ENCODE data around the gene MICA.
"Not testable (repeated sequence)": the region's sequence is repeated elsewhere in the genome, so short reads cannot be mapped to it uniquely, and the experiment has no call there.

MICA gene

DNA sequence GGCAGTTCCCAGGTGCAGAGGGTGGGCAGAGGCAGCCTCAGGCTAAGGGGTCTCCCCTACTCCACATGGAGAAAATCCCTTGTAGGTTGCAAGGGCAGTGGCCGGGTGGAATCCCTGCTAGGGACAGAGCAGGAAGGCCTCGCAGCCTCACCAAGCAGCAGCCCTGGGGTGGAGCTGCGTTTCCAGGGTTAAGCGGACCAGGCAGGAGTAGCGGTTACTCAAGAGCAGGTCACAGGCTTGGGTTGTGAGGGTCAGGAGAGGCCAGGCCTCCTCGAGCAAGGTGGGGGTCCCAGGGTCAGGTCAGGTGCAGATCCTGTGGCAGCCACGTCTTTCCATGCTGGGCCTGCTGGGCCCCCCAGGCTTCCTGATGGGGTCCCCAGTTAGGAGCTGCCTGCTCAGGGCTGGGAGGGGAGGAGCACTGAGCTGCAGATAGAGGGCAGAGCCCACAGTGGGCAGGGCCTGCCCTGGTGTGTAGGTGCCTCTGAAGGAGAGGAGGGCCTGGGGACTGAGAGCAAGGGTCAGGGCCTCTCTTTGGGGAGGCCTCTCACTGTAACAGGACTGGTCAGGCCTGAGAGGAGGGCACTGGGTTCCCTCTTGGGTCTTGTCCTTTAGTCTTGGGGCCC, 10.9 kb downstream of the MICA start:
- DNase-seq: not testable (repeated sequence)

DNA sequence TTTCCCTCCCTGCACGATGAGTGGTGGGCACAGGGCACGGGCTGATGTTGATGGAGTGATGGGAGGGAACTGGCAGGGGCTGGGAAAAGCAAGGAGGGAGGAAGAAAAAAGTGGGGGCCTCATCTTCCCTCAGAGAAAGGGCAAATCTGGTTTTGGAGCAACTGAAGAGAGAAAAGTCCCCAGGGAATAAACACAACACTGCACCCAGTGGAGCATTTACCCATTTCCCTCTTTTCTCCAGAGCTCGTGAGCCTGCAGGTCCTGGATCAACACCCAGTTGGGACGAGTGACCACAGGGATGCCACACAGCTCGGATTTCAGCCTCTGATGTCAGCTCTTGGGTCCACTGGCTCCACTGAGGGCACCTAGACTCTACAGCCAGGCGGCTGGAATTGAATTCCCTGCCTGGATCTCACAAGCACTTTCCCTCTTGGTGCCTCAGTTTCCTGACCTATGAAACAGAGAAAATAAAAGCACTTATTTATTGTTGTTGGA, 11.4 kb downstream of the MICA start:
- DNase-seq: no peak

DNA sequence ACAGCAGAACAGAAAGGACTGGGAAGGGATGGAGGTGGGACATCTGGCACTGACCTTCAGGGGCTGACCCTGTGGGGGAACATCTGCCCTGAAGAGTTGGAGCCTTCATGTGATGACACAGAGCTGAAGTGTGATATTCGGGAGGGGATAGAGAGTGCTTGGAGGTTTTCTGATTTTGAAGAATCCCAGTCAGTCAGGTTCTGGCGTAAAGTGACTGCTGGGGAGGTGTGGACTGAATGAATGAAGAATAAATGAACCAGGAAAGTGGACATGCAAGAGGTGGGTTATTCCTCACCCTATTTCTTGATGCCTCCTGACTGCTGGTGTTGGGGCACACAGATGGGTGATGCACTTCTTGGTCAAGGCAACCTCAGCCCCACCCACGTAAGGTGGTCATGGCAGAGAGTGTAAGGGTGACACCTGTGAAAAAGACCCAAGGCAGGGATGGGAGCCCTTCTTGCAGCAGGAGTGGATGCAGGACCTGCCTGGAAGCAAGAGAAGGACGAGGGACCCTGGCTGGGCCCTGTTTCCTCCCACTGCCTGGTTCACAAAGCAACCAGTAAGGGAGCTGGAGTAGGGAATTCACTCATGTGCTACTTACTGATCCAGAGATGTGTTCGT, 13.1 kb downstream of the MICA start:
- no peak for DNase-seq

DNA sequence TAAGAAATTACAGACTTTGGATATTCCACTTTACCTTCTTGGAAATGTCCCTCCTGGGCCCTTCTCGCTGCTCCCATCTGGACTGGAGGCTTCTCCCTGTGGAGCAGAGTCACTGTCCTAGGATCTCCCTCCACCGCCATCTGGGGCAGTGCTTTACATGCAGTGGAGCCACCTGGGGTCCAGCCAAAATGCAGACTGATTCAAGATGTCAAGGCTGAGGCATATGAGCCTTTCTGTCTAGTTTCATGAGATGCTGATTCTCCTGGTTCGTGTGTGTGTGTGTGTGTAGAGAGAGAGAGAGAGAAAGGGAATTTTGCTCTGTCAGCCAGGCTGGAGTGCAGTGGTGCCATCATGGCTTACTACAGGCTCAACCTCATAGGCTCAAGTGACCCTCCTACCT, 14.9 kb downstream of the MICA start:
- no peak for DNase-seq

DNA sequence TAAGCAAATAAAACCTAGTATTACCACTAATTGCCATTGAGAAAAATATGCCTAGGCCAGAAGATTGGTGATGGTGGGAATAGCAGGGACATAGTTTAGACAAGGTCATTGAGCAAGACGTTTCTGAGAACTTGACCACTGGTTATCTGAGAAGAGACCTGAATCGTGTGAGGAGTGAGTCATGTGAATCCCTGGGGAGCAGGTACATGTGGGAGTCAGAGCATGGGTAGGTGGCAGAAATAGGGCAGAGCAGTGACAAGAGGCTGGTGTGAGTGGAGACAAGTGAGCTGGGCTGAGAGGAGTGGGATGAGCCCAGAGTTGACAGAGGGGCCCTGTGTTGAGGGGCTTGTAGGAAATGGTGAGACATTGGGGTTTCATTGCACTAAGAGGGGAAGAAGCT, 16.4 kb downstream of the MICA start:
- DNase-seq: no peak

DNA sequence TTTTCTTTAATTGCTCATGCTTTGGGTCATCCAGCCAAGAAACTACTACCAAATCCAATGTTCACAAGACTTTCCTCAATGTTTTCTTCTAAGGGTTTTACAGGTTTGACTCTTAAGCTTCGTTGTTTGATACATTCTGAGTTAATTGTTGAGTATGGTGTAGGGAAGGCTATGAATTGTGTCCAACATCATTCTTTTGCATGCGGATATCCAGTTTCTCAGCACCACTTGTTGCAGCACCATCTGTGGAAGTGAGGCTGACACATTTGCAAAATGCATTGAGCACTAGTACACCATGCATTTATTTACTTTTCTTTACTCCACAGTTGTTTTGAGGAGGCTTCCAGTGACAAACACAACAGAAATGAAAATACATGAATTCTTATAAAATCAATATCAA, 17.2 kb downstream of the MICA start:
- no peak for DNase-seq

DNA sequence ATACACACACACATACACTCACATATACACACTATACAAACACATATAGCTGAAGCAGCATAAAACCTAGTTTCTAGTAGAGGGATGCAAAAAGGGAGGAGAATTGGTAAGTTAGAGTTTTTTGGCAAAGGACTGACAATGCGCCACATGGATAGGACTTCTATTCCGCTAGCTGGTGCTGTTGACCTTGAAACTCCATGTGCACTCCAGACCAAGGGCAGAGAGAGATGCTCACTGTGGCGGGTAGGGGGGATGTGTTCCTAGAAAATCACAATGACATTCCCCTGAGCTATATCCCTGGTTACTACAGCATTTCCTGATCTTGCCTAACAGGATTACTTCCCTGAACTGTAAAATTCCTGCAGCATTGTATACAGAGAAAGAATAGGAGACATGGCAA, 19.2 kb downstream of the MICA start:
- DNase-seq: peak; percentile 53

DNA sequence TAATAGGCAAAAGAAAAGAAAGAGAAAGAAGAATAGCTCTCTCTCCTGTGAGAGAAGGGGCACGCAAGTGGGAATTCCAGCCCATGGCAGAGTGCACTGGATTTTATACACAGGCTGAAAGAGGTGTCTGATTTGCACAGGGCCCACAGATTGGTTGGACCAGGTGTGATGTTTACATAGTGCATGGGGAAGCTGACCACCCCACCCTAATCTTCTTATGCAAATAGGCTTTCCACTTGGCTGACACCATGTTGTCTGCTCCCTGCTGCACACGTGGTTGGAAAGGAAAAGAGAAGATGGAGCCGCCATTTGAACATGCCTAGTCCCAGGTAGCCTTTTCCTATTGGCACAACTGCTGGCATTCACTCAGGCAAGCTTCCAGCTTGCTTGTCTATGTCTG, 20.2 kb downstream of the MICA start:
- peak; percentile 92 for DNase-seq

DNA sequence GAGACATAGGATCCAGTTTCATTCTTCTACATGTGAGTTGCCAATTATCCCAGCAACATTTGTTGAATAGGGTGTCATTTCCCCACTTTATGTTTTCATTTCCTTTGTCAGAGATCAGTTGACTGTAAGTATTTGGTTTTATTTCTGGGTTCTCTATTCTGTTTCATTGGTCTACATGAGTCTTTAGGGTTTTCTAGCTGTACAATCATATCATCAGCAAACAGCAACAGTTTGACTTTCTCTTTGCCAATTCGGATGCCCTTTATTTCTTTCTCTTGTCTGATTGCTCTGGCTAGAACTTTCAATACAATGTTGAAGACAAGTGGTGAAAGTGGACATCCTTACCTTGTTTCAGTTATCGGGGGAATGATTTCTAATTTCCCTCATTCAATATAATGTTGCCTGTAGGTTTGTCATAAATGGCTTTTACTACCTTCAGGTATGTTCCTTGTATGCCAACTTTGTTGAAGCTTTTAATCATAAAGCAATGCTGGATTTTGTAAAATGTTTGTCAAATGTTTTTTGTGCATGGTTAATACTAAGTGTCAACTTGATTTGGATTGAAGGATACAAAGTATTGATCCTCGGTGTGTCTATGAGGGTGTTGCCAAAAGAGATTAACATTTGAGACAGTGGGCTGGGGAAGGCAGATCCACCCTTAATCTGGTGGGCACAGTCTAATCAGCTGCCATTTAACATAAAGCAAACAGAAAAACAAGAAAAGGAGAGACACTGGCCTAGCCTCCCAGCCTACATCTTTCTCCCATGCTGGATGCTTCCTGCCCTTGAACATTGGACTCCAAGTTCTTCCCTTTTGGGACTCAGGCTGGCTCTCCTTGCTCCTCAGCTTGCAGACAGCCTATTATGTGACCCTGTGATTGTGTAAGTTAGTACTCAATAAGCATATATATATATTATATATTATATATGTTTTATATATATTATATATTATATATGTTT, 23.3 kb downstream of the MICA start:
- no peak for DNase-seq

DNA sequence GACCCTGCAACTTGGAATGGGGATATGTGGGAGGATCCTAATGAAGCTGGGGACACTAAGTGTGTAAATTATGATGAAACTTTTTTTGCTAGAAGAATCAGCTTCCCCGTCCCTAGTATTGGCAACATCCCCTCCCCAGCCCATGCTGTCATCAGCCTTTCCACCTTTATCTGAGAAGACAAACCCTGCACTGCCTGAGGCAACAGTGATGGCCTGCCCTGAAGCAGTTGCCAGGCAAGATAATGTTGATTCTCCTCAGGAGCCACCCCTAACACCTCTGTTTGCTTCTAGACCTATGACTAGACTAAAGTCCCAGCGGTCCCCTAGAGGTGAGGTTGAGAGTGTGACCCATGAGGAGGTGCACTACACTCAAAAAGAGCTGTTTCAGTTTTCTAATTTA, 27.1 kb downstream of the MICA start:
- DNase-seq: no peak

DNA sequence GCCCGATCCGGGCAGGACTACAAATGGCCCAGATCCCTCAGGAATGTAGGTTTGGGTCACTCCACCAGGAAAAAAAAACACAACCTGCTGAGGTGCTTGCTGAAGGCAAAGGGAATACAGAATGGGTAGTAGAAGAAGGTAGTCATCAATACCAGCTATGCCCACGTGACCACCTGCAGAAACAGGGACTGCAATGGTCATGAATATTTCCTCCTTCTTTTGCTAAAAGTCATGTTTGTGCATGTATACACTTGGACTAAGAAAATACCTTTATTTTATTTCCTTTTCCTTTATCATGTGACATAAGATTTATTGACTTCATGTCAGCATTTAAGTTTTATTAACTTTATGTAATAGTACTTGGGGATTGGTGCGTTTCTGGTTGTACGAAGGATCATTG, 31.7 kb downstream of the MICA start:
- DNase-seq: not testable (repeated sequence)

DNA sequence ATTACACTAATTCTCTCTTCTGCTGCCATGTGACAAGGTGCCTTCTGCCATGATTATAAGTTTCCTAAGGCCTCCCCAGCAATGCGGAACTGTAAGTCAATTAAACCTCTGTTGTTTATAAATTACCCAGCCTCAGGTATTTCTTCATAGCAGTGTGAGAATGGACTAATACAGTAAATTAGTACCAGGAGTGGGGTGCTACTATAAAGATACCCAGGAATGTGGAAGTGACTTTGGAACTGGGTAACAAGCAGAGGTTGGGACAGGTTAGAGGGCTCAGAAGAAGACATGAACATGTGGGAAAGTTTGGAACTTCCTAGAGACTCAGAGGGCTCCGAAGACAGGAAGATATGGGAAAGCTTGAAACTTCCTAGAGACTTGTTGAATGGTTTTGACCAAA, 34.8 kb downstream of the MICA start:
- DNase-seq: no peak

DNA sequence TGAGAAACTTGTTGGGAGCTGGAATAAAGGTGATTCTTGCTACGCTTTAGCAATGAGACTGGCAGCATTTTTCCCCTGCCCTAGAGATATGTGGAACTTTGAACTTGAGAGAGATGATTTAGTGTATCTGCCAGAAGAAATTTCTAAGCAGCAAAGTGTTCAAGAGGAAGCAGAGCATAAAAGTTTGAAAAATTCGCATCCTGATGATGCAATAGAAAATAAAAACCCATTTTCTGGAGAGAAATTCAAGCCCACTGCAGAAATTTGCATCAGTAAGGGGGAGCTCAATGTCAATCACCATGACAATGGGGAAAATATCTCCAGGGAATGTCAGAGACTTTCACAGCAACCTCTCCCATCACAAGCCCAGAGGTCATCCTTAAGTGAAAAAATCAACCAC, 35.3 kb downstream of the MICA start:
- DNase-seq: no peak

DNA sequence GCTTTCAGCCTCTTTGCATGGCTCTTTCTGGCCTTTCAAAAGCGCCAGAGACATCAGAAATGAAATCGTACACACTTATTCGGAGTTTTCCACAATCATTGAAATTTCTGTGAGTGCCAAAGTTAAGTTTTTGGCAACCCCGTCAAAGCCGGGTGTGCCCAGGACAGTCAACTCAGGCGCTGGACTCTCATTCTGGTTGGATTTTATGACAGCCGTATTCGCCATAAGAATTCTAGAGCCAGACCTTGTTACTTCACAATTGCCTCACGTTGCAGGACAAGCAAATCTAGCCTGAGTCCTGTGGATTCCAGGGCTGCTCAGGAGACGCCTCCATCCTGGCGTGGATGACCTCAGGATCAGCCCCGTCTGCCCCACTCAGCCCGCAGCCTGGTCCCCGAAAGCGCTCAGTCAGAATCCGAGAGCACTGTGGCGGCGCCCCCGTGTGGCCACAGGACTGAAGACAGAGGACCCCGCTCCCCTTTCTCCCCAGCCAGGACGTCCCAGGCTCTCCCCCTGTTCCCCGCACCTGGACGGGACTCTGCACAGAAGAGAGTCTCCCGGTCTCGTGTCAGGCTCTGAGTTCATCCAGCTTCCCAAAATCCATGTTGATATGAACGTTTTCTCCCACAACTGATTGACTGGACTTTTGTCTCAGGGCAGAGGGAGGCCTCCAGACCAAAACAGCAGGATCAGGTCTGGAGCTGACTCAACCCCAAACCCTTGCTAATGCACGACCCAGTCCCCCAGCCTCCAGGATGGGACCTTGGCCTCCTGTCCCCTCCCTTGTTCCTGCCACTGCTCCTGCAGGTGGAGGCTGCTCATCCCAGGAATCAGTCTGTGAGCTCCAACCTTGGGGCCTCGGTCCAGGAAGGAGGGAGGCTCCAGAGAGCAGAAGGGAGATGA, 38.2 kb downstream of the MICA start:
- peak; percentile 78 for DNase-seq

DNA sequence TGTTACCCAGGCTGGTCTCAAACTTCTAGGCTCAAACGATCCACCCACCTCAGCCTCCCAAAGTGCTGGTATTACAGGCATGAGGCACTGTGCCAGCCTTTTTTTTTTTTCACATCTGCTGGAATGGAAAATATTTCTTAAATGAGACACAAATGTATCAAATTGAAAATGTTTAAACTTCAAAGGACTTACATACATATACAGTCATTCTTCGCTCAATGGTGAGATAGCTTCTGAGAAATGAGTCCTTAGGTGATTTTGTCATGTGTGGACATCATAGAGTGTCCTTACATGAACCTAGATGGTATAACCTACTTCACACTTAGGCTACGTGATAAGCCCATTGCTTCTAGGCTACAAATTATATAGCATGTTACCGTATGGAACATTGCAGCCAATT, 43.1 kb downstream of the MICA start:
- DNase-seq: no peak

DNA sequence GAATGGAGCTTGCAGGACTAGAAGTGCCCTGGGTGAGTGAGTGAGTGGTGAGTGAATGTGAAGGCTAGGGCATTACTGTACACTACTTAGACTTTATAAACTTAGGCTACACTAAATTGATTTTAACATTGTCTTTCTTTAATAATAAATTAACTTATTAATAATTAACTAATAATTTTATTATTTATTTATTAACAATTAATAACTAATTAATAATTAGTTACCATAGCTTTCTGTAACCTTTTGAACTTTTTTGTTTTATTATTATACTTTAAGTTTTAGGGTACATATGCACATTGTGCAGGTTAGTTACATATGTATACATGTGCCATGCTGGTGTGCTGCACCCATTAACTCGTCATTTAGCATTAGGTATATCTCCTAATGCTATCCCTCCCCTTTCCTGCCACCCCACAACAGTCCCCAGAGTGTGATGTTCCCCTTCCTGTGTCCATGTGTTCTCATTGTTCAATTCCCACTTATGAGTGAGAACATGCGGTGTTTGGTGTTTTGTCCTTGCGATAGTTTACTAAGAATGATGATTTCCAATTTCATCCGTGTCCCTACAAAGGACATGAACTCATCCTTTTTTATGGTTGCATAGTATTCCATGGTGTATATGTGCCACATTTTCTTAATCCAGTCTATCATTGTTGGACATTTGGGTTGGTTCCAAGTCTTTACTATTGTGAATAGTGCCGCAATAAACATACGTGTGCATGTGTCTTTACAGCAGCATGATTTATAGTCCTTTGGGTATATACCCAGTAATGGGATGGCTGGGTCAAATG, 43.8 kb downstream of the MICA start:
- DNase-seq: not testable (repeated sequence)

DNA sequence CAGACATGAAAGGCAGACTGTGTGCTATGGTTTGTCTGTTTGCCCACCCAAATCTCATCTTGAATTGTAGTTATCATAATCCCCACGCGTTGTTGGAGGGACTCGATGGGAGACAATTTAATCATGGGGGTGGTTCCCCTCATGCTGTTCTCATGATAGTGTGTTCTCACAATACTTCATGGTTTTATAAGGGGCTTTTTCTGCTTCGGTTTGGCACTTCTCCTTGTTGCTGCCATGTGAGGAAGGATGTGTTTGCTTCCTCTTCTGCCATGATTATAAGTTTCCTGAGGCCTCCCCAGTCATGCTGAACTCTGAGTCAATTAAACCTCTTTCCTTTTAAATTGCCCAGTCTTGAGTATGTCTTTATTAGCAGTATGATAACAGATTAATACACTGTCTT, 47.4 kb downstream of the MICA start:
- no peak for DNase-seq

DNA sequence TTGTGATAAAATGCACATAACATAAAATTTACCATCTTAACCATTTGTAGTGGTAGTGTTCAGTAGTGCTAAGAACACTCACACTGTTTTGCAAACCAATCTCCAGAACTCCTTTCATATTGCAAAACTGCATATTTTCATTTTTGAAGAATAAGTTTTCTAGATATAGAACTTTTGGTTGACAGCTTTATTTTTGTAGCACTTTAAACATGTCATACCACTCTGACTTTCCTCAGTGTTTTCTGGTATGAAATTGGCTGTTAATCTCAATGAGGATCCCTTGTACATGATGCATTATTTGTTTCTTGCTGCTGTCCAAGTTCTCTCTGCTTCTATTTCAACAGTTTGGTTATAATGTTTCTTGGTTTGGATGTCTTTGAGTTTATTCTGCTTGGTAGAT, 49.5 kb downstream of the MICA start:
- no peak for DNase-seq

DNA sequence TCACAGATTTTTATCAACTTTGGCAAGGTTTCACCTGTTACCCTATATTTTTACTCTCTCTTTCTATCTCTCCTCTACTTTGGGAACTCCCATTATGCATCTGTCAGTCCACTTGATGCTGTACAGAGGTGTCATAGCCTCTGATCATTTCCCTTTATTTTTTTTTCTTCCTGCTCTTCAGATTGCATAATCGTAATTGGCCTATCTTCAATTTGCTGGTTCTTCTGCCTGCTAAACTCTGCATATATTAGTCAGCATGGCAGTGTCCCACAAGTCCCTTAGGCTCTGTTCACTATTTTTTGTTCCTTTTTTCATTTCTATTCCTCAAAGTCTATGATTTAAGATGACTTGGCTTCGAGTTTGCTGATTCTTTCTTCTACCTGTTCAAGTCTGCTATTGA, 49.9 kb downstream of the MICA start:
- DNase-seq: no peak

DNA sequence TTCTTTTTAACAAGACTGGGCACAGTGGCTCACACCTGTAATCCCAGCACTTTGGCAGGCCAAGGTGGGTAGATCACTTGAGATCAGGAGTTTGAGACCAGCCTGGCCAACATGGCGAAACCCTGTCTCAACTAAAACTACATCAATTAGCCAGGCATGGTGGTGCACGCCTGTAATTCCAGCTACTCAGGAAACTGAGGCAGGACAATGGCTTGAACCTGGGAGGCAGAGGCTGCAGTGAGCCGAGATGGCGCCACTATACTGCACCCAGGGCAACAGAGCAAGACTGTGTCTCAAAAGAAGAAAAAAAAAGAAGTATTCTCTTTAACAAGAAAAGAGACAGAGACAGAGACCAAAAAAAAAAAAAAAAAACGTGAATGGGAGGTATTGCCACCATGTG, 56.5 kb downstream of the MICA start:
- not testable (repeated sequence) for DNase-seq

DNA sequence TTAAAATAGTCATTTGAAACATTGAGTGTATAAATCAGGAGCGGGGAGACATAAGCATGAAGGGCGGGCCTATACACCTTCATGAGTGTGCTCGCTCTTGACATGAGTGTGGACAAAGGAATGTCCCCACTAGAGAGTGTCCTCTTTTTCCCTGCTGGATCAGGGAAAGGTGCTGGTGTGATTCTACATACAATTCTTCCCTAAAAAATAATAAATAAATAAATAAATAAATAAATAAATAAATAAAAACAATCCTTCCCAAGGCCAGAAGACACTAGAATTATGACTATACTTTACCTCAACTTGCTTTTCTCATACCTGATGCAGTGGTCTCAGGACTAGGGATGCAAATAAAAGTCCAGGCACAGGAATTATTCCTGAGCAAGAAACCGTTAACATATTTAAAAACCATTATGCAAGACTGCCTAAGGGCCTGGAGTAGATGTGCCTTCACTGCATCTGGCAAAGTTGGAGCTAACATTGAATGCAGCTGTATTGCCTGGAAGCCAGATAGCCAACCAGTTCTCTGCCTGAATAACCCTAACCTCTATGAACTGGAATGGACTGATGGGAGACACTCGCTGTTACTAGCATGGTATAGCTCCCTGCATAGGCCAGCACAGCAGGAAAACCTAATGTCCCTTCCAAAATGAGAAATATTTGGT, 57.1 kb downstream of the MICA start:
- no peak for DNase-seq

Data from NCI-H82 (cell line).